ENCODE measurements around the gene ZAP70. TPM values are rescaled to one million over a fixed set of nuclear protein-coding genes. Genes with fewer than 3 reads are reported as not detected.
"Not testable (repeated sequence)": the region's sequence is repeated elsewhere in the genome, so short reads cannot be mapped to it uniquely, and the experiment has no call there.

ZAP70 gene
- total and polyA plus RNA-seq, 4 donors: 1.3 to 7.5 (median 3.6) TPM

DNA sequence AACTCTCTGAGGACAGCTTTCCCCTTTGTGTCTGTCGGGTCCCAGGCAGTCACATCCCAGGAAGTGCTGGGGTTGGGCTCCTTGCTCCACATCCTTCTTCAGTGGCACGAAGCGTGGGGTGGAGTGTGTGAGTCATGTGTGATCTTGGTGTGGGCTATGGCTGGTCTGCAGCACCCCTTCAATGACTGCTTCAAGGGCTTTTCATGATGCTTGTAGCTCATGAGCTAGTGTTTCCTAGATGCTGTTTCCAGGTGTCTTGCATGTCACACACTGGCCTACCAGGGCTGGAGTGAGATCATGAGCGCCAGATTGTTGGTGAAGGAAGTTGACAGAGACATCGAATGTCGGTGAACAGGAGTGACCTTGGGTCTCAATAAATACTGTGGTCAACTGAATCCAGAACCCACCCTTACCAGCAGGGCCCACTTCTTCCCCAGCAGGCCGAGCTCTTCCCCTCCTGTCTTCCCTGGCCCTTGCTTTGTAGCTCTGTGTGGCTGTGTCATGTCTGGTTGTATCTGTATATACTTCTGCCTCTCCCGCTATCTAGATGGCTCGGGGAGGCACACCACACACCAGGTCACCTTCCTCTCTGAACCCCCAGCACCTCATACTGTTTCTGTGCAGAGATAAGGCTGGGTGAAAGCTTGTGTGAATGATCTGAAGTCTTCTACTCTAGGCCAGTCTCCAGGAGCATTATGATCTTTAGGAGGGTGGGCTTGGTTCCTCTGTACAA is 40.0 kb upstream of the ZAP70 start:
- WGBS, 2 donors: 81 to 85% methylated on average over 9 of the region's 9 CpGs
- H3K9me3 ChIP-seq (ENCODE audit: control insufficient read depth, low read length): no peaks in the 10 kb centered on the region
- no peaks in the 10 kb centered on the region for H3K36me3 ChIP-seq (ENCODE audit: control insufficient read depth in 1 of 2, insufficient read depth in 2 of 2, low read length in 1 of 2)
- intact Hi-C loops (cut with DNase I): no loop called here
- no peak for DNase-seq
- H3K4me3 ChIP-seq (ENCODE audit: low read length in 2 of 2): no peak overlapping the region
- H3K27me3 ChIP-seq (ENCODE audit: control insufficient read depth in 1 of 2, insufficient read depth in 2 of 2, low read length in 1 of 2): no peaks in the 10 kb centered on the region
- no peak for ATAC-seq (ENCODE audit: low FRiP score)
- no peaks in the 10 kb centered on the region for H3K4me1 ChIP-seq (ENCODE audit: control insufficient read depth in 1 of 2, insufficient read depth in 2 of 2, low read length in 2 of 2)
- no peak overlapping the region for H3K27ac ChIP-seq (ENCODE audit: low read depth in 1 of 2, low read length in 2 of 2)

DNA sequence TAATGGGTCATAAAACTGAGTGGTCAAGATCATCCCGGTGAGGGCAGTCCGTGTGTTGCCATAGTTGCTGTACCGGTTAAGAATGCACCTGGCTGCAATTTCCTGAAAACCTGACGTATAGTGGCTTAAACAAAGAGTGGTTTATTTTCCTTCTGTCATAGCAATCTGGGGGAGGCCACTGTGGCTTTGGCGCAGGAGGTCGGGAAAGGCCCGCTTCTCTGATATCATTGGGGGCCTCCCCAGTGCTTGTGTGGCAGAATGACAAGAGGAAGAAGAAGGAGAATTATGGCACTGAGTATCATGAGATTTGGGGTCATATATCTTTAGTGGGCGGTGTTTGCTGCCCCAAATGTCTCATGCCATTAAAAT is 39.5 kb upstream of the ZAP70 start:
- Histone ChIP-seq H3K36me3 (ENCODE audit: control insufficient read depth in 1 of 2, insufficient read depth in 2 of 2, low read length in 1 of 2) (no peaks in the 10 kb centered on the region), H3K4me3 (ENCODE audit: low read length in 2 of 2) (no peak overlapping the region), H3K9me3 (ENCODE audit: control insufficient read depth, low read length) (no peaks in the 10 kb centered on the region), H3K27ac (ENCODE audit: low read depth in 1 of 2, low read length in 2 of 2) (no peak overlapping the region), H3K4me1 (ENCODE audit: control insufficient read depth in 1 of 2, insufficient read depth in 2 of 2, low read length in 2 of 2) (no peaks in the 10 kb centered on the region), H3K27me3 (ENCODE audit: control insufficient read depth in 1 of 2, insufficient read depth in 2 of 2, low read length in 1 of 2) (no peaks in the 10 kb centered on the region)
- intact Hi-C loops (cut with DNase I): no loop called here
- ATAC-seq (ENCODE audit: low FRiP score) (no peak), DNase-seq (no peak)
- 74 to 77% methylated on average over 8 of the region's 8 CpGs for WGBS, 2 donors

DNA sequence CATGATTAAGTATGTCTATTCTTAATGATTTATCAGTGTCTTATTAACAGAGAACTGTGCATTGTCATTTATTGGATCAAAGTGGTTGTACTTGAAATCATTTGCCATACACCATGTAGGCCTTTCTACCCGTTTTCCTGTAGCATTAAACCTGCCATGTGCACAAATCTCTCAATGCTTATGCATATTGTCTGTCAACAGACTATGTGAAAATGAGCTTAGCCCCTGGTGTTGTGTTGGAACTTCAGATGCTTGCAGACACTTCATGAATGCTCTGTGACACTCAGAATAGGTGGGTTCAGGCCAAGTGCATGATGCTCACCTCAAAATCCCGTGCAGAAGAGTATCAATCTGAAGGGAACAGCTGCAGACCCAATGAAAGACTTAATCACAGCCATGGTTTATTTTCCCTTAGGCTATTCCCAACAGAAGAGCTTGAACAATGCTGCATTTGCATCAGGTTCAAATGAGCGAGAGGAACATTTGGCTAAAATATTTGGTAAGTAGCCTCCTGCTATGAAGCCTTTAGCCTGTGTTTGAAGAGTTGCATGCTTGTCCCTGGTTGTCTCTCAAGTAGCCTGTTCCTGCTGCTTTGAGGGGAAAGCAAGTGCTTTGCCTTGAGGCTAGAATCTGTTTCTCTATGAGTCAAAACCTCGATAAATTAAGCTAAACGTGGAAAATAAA is 37.8 kb upstream of the ZAP70 start:
- no peak overlapping the region for H3K4me3 ChIP-seq (ENCODE audit: low read length in 2 of 2)
- 81 to 84% methylated on average over 5 of the region's 5 CpGs for WGBS, 2 donors
- no peaks in the 10 kb centered on the region for H3K9me3 ChIP-seq (ENCODE audit: control insufficient read depth, low read length)
- no peaks in the 10 kb centered on the region for H3K4me1 ChIP-seq (ENCODE audit: control insufficient read depth in 1 of 2, insufficient read depth in 2 of 2, low read length in 2 of 2)
- H3K27ac ChIP-seq (ENCODE audit: low read depth in 1 of 2, low read length in 2 of 2): no peak overlapping the region
- no peaks in the 10 kb centered on the region for H3K27me3 ChIP-seq (ENCODE audit: control insufficient read depth in 1 of 2, insufficient read depth in 2 of 2, low read length in 1 of 2)
- intact Hi-C loops (cut with DNase I): no loop called here
- ATAC-seq (ENCODE audit: low FRiP score) (no peak), DNase-seq (no peak)
- no peaks in the 10 kb centered on the region for H3K36me3 ChIP-seq (ENCODE audit: control insufficient read depth in 1 of 2, insufficient read depth in 2 of 2, low read length in 1 of 2)

DNA sequence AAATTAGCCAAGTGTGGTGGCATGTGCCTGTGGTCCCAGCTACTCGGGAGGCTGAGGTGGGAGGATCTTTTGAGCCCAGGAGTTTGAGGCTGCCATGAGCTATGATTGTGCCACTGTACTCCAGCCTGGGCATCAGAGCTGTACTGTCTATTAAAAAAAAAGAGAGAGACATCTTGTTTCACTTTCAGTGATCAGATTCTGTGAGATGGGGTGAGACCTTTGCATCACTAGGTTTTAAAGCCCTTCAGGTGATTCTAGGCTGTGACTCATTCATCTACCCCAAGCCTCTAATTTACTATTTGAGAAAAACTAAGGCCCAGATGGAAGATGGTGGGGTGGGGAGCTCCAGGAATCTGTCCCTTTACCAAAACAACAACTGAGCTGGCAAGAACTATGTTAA is 36.8 kb upstream of the ZAP70 start:
- ATAC-seq (ENCODE audit: low FRiP score): no peak
- 96 to 100% methylated on average over 1 of the region's 1 CpG for WGBS, 2 donors
- Histone ChIP-seq H3K27me3 (ENCODE audit: control insufficient read depth in 1 of 2, insufficient read depth in 2 of 2, low read length in 1 of 2) (no peaks in the 10 kb centered on the region), H3K4me3 (ENCODE audit: low read length in 2 of 2) (no peak overlapping the region), H3K4me1 (ENCODE audit: control insufficient read depth in 1 of 2, insufficient read depth in 2 of 2, low read length in 2 of 2) (no peaks in the 10 kb centered on the region), H3K9me3 (ENCODE audit: control insufficient read depth, low read length) (no peaks in the 10 kb centered on the region), H3K36me3 (ENCODE audit: control insufficient read depth in 1 of 2, insufficient read depth in 2 of 2, low read length in 1 of 2) (no peaks in the 10 kb centered on the region), H3K27ac (ENCODE audit: low read depth in 1 of 2, low read length in 2 of 2) (no peak overlapping the region)
- intact Hi-C loops (cut with DNase I): no loop called here
- no peak for DNase-seq

DNA sequence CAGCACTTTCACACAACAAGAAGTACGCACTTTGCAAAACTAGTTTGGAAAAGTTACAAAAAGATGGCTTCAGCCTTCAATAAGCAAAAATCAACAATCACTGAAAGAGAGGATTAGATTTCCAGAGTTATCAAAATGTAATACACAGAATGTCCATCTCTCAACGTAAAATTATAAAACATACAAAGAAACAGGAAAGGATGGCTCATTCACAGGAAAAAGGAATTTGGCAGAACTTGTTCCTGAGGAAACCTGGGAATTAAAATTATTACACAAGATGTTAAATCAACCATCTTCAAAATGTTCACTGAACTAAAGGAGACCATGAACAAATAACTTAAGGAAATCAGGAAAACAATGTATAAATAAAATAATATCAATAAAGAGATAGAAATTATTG is 35.9 kb upstream of the ZAP70 start:
- no peak for ATAC-seq (ENCODE audit: low FRiP score)
- Histone ChIP-seq H3K9me3 (ENCODE audit: control insufficient read depth, low read length) (no peaks in the 10 kb centered on the region), H3K27ac (ENCODE audit: low read depth in 1 of 2, low read length in 2 of 2) (no peak overlapping the region), H3K36me3 (ENCODE audit: control insufficient read depth in 1 of 2, insufficient read depth in 2 of 2, low read length in 1 of 2) (no peaks in the 10 kb centered on the region), H3K4me1 (ENCODE audit: control insufficient read depth in 1 of 2, insufficient read depth in 2 of 2, low read length in 2 of 2) (no peaks in the 10 kb centered on the region), H3K27me3 (ENCODE audit: control insufficient read depth in 1 of 2, insufficient read depth in 2 of 2, low read length in 1 of 2) (no peaks in the 10 kb centered on the region), H3K4me3 (ENCODE audit: low read length in 2 of 2) (no peak overlapping the region)
- no peak for DNase-seq
- intact Hi-C loops (cut with DNase I): no loop called here
- 96 to 99% methylated on average over 2 of the region's 2 CpGs for WGBS, 2 donors

DNA sequence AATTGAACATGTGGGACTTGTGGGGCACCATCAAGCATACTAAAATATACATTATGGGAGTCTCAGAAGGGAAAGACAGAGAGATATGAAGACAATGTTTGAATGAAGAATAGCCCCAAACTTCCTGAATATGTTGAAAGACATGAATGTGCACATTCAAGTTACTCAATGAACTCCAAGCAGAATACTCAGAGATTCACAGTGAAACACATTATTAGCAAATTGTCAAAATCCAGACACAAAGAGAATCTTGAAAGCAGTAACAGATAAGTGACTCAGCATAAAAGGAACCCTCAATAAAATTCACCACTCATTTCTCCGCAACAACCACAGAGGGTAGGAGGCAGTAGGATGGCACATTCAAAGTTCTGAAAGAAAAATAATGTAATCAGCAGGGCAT is 35.1 kb upstream of the ZAP70 start:
- ATAC-seq (ENCODE audit: low FRiP score): no peak
- H3K36me3 ChIP-seq (ENCODE audit: control insufficient read depth in 1 of 2, insufficient read depth in 2 of 2, low read length in 1 of 2): no peaks in the 10 kb centered on the region
- no peak overlapping the region for H3K27ac ChIP-seq (ENCODE audit: low read depth in 1 of 2, low read length in 2 of 2)
- no peaks in the 10 kb centered on the region for H3K27me3 ChIP-seq (ENCODE audit: control insufficient read depth in 1 of 2, insufficient read depth in 2 of 2, low read length in 1 of 2)
- H3K4me1 ChIP-seq (ENCODE audit: control insufficient read depth in 1 of 2, insufficient read depth in 2 of 2, low read length in 2 of 2): no peaks in the 10 kb centered on the region
- WGBS, 2 donors: 97% methylated on average over 1 of the region's 1 CpG
- intact Hi-C loops (cut with DNase I): no loop called here
- no peak for DNase-seq
- no peaks in the 10 kb centered on the region for H3K9me3 ChIP-seq (ENCODE audit: control insufficient read depth, low read length)
- no peak overlapping the region for H3K4me3 ChIP-seq (ENCODE audit: low read length in 2 of 2)

DNA sequence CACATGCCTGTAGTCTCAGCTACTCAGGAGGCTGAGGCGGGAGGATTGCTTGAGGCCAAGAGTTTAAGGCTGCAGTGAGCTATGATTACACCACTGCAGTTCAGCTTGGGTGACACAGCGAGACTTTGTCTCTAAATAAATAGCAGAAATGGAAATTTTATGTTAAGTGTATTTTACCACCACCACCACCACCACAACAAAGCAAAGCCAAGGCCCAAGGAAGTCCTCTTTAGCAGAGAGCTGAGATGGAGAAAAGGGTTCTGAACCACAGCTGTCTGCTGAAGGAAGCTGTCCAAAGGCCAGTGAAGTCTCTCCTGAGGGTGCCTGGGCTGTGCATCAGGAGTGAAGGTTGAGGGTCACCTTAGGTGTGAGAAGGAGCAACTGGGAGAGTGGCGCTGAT is 26.1 kb upstream of the ZAP70 start:
- 96 to 97% methylated on average over 2 of the region's 3 CpGs for WGBS, 2 donors
- H3K4me3 ChIP-seq (ENCODE audit: low read length in 2 of 2); H3K27ac ChIP-seq (ENCODE audit: low read depth in 1 of 2, low read length in 2 of 2); H3K36me3 ChIP-seq (ENCODE audit: control insufficient read depth in 1 of 2, insufficient read depth in 2 of 2, low read length in 1 of 2); H3K27me3 ChIP-seq (ENCODE audit: control insufficient read depth in 1 of 2, insufficient read depth in 2 of 2, low read length in 1 of 2); H3K4me1 ChIP-seq (ENCODE audit: control insufficient read depth in 1 of 2, insufficient read depth in 2 of 2, low read length in 2 of 2); DNase-seq; H3K9me3 ChIP-seq (ENCODE audit: control insufficient read depth, low read length); ATAC-seq (ENCODE audit: low FRiP score); intact Hi-C loops (cut with DNase I): not testable (repeated sequence)

DNA sequence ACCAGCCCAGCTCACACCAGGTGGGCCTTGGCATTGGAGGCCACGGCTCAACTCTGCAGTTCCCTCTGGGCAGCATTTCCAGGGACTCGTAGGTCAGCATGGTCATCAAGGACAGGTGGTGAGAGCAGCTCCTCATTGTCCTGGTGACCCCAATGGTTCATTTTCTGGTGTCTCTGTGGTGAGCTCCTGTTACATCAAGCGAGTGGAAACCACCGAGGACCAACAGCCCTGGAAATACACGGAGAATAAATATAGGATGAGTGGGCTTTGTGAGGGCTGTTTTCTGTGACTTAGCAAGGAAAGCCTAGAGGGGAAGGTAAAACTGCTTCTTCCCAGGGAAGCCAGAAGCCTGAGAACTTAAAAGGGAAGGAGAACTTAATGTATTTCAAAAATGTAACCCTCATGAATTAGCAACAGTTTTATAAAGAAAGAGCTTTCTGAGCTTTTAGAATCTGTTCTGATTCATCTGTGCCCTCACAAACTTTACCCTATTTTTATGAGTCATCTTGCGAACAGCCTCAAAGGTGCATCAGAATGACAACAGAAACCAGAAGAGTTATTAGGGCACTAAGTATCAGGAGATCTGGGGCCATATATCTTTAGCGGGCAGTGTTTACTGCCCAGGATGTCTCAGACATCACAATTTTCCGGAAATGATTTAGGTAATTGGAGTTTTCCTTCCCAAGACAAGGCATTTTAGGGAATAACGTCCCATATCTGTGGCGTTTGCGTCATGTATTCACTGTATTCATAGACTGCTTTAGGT is 25.1 kb upstream of the ZAP70 start:
- DNase-seq (no peak), ATAC-seq (ENCODE audit: low FRiP score) (no peak)
- Histone ChIP-seq H3K36me3 (ENCODE audit: control insufficient read depth in 1 of 2, insufficient read depth in 2 of 2, low read length in 1 of 2) (no peaks in the 10 kb centered on the region), H3K9me3 (ENCODE audit: control insufficient read depth, low read length) (no peaks in the 10 kb centered on the region), H3K27ac (ENCODE audit: low read depth in 1 of 2, low read length in 2 of 2) (no peak overlapping the region), H3K4me3 (ENCODE audit: low read length in 2 of 2) (no peak overlapping the region), H3K27me3 (ENCODE audit: control insufficient read depth in 1 of 2, insufficient read depth in 2 of 2, low read length in 1 of 2) (no peaks in the 10 kb centered on the region), H3K4me1 (ENCODE audit: control insufficient read depth in 1 of 2, insufficient read depth in 2 of 2, low read length in 2 of 2) (no peaks in the 10 kb centered on the region)
- 89 to 90% methylated on average over 11 of the region's 11 CpGs for WGBS, 2 donors
- intact Hi-C loops (cut with DNase I): no loop called here

Data from aorta (tissue), 5 donors.